NB4 (cell line): ENCODE results near the gene ITGB3.

Experiments used
- CTCF ChIP-seq: IDR thresholded peaks from one replicate; pipeline ENCODE4 v1.5.1; 2012; ENCODE audit warnings: low read depth, low read length
- MAX ChIP-seq: IDR thresholded peaks from 2 replicates; pipeline ENCODE4 v1.6.1; 2011; ENCODE audit warnings: low read depth, low read length
- MYC ChIP-seq: IDR thresholded peaks from 2 replicates; pipeline ENCODE4 v1.6.1; 2011; ENCODE audit warnings: low read depth, low read length
- POLR2A ChIP-seq: IDR thresholded peaks from 2 replicates; pipeline ENCODE4 v1.6.1; 2011; ENCODE audit warnings: mild to moderate bottlenecking; ENCODE audit not compliant: insufficient read length; ENCODE audit errors: extremely low read depth

- no peak for TF ChIP-seq POLR2A
- TF ChIP-seq CTCF = no peak
- TF ChIP-seq MYC = no peak
- TF ChIP-seq MAX = no peak
Measured at GRCh38 chr17:47242648-47243047, 11.0 kb upstream of the ITGB3 start.
